SKM-1 (cell line): ENCODE results near the gene AP2A2.

ENCODE experiments used
- DNase-seq: peaks from one replicate; lab custom pipeline; 2025; ENCODE audit not compliant: unreplicated experiment; lab: John Stamatoyannopoulos, UW

AP2A2 gene

GRCh38 chr11:1053121-1053901 is 127.6 kb downstream of the AP2A2 start:
- no peak for DNase-seq

GRCh38 chr11:1054143-1055108 is 128.8 kb downstream of the AP2A2 start:
- DNase-seq, result no peak

GRCh38 chr11:1055109-1055703 is 129.5 kb downstream of the AP2A2 start:
- no peak for DNase-seq

DNA sequence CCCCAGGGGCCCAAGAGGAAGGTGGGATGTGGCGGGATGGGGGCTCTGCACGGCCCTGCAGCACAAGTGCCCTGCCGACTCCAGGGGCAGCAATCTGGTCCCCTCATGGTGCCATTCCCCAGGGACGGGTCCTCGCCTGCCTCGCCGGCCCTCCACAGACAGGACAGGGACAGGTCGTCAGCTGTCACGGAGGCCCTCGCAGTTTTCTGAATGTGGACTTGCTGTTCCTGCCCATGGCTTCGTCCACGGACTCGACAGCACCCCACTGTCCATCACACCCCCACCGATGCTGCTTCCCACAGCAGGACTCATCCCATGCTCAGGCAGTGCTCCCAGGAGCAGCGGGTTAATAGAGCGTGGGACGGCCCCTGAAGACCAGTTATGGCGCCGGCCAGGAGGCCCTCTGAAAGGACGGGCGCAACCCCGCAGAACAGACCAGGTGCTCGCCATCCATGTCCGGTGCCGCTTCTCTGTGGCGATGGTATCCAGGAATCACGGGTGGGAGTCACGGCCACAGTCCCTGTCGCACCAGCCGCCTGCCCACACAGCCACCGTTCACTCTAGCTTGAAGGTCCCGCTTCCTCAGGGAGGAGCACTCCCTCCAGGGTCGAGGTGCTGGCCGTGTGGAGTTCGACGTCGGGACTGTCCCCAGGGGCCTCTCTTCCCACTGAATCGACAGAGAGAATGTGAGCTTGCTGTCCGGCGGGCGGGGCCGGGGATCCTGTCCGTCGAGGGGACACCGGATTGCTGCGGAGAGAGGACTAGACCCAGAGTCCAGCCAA is 130.5 kb downstream of the AP2A2 start:
- DNase-seq, result no peak

GRCh38 chr11:1057806-1058205 is 132.1 kb downstream of the AP2A2 start:
- DNase-seq, result no peak

GRCh38 chr11:1059759-1060158 is 134.1 kb downstream of the AP2A2 start:
- no peak for DNase-seq

- DNase-seq, result no peak
Measured at GRCh38 chr11:1060410-1060809, 134.7 kb downstream of the AP2A2 start.

DNA sequence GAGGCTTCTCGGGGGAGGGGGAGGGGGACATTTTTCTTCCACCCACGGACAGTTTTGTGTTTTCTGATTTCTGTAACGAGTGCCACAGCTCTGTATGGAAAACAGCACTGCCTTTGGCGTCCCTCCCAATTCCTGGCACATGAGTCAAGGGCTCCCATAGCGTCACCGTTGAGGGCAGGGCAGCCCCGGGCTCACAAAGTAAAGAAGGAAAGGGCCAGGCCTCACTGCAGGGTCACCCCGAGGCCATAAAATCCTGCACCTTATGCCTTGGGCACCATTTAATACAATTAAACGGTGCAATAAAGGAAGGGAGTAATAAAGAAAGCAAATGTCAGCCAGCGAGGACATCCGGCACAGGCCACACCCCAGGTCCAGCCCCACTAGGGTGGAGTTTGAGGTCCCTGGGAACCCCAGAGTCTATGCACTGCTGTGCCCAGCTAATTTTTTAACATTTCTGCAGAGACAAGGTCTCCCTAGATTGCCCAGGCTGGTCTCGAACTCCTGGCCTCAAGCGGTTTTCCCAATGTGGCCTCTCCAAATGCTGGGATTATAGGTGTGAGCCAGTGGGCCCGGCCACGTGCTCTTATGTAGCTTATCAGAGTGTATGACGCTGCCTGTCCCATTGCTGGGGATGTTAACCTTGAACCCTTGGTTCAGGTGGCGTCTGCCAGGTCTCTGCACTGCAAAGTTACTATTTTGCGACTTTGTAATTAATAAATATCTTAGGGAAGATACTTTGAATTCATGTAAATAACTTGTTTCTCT is 135.4 kb downstream of the AP2A2 start:
- DNase-seq, result no peak
